ENCODE data around the gene PDE4D. TPM values are rescaled to one million over a fixed set of nuclear protein-coding genes. Genes with fewer than 3 reads are reported as not detected.

PDE4D gene
- polyA plus RNA-seq, 1 donor (not counting 4 experiments of a cell fraction or from before 2014, with no cell fraction given): 3.6 TPM

DNA sequence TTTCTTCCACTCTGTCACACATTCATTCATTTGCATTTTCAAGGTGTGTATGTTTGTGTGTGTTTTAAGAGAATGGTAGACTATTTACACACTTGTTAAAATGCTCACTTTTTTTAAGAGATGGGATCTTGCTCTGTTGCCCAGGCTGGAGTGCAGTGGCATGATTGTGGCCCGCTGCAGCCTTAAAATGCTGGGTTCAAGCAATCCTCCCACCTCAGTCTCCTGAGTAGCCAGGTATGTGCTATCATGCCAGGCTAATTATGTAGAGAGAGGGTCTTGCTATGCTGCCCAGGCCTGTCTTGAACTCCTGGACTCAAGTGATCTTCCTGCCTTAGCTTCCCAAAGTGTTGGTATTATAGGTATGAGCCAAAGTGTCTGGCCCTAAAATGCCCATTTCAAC lies 173.5 kb downstream of the PDE4D start:
- TF ChIP-seq EZH2 (IDR thresholded peaks at IDR 0.05; ENCODE audit: low read length): no peak
- TF ChIP-seq, protein P1, sequence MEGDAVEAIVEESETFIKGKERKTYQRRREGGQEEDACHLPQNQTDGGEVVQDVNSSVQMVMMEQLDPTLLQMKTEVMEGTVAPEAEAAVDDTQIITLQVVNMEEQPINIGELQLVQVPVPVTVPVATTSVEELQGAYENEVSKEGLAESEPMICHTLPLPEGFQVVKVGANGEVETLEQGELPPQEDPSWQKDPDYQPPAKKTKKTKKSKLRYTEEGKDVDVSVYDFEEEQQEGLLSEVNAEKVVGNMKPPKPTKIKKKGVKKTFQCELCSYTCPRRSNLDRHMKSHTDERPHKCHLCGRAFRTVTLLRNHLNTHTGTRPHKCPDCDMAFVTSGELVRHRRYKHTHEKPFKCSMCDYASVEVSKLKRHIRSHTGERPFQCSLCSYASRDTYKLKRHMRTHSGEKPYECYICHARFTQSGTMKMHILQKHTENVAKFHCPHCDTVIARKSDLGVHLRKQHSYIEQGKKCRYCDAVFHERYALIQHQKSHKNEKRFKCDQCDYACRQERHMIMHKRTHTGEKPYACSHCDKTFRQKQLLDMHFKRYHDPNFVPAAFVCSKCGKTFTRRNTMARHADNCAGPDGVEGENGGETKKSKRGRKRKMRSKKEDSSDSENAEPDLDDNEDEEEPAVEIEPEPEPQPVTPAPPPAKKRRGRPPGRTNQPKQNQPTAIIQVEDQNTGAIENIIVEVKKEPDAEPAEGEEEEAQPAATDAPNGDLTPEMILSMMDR (optimal IDR thresholded peaks at IDR 0.05 in 1 of 3, IDR thresholded peaks at IDR 0.05 in 1 of 3, conservative IDR thresholded peaks at IDR 0.05 in 1 of 3; ENCODE audit: extremely low read depth in 1 of 3, insufficient read depth in 2 of 3, low read length in 3 of 3): no peak
- no peaks in the 10 kb centered on the region for H3K79me2 ChIP-seq (ENCODE audit: control insufficient read depth, insufficient read depth, low read length)
- H4K20me1 ChIP-seq (ENCODE audit: control insufficient read depth, extremely low read depth, insufficient read depth, low read length): no peaks in the 10 kb centered on the region
- no peaks in the 10 kb centered on the region for H3K9me1 ChIP-seq (ENCODE audit: control insufficient read depth, extremely low read depth, insufficient read depth, low read length)
- no peaks in the 10 kb centered on the region for H3K27me3 ChIP-seq (ENCODE audit: control insufficient read depth, extremely low read depth, insufficient read depth, low read length)
- H3K27ac ChIP-seq (ENCODE audit: control insufficient read depth, insufficient read depth, low read length): no peak overlapping the region
- FAIRE-seq (no peak), DNase-seq (ENCODE audit: low read depth, low spot score) (no peak)
- H3K36me3 ChIP-seq (ENCODE audit: control insufficient read depth in 2 of 2, extremely low read depth in 1 of 2, insufficient read depth in 2 of 2, low read length in 2 of 2): no peaks in the 10 kb centered on the region
- H3K4me2 ChIP-seq (ENCODE audit: control insufficient read depth, extremely low read depth, insufficient read depth, low read depth, low read length): no peak overlapping the region
- peaks cover 16% of the 10 kb centered on the region for H3K4me1 ChIP-seq (ENCODE audit: control insufficient read depth, extremely low read depth, insufficient read depth, low read length)
- H3K9ac ChIP-seq (ENCODE audit: control insufficient read depth, extremely low read depth, insufficient read depth, low read length): no peak overlapping the region
- no peaks in the 10 kb centered on the region for H3K9me3 ChIP-seq (ENCODE audit: control insufficient read depth, low read depth, low read length)
- dilution Hi-C loops (cut with MboI; ENCODE audit: extremely low pct_ligation_motif_present, low sequenced_read_pairs): no loop called here
- H2AFZ ChIP-seq (ENCODE audit: control insufficient read depth, low read length): no peak overlapping the region
- no peak overlapping the region for H3K4me3 ChIP-seq (ENCODE audit: control insufficient read depth in 2 of 3, extremely low read depth in 1 of 3, insufficient read depth in 2 of 3, low read depth in 1 of 3, low read length in 3 of 3)

DNA sequence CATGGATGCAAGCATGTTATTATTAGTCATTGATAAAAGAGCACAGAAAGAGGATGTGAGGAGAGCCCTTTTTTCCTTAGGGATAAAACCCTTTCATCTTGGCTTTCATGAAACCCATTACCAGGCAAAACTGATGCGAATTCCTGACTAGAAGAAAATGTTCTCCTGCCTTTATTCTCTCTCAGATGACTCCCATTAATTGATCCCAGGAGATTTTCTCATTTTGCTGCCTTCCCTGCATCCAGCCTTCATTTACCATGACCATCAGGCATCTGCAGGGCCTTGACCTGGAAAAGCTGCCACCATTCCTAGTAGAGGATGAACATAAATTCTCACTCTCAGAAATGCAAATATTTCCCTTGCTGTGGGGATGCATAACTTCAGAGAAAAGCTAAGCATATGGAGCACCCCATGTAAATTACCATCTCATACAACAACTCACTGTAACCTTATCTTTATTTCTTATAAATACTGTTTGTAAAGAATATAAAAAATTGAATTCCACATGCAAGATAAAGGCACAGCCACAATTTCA lies 176.5 kb downstream of the PDE4D start:
- Histone ChIP-seq H3K79me2 (ENCODE audit: control insufficient read depth, insufficient read depth, low read length) (no peaks in the 10 kb centered on the region), H3K27ac (ENCODE audit: control insufficient read depth, insufficient read depth, low read length) (no peak overlapping the region), H3K9ac (ENCODE audit: control insufficient read depth, extremely low read depth, insufficient read depth, low read length) (no peak overlapping the region), H3K9me3 (ENCODE audit: control insufficient read depth, low read depth, low read length) (peaks cover 4% of the 10 kb centered on the region), H3K27me3 (ENCODE audit: control insufficient read depth, extremely low read depth, insufficient read depth, low read length) (no peaks in the 10 kb centered on the region), H3K4me3 (ENCODE audit: control insufficient read depth in 2 of 3, extremely low read depth in 1 of 3, insufficient read depth in 2 of 3, low read depth in 1 of 3, low read length in 3 of 3) (no peak overlapping the region), H4K20me1 (ENCODE audit: control insufficient read depth, extremely low read depth, insufficient read depth, low read length) (peaks cover 3% of the 10 kb centered on the region), H2AFZ (ENCODE audit: control insufficient read depth, low read length) (no peak overlapping the region), H3K9me1 (ENCODE audit: control insufficient read depth, extremely low read depth, insufficient read depth, low read length) (no peaks in the 10 kb centered on the region), H3K36me3 (ENCODE audit: control insufficient read depth in 2 of 2, extremely low read depth in 1 of 2, insufficient read depth in 2 of 2, low read length in 2 of 2) (no peaks in the 10 kb centered on the region), H3K4me2 (ENCODE audit: control insufficient read depth, extremely low read depth, insufficient read depth, low read depth, low read length) (no peak overlapping the region), H3K4me1 (ENCODE audit: control insufficient read depth, extremely low read depth, insufficient read depth, low read length) (no peaks in the 10 kb centered on the region)
- FAIRE-seq: no peak
- no peak for DNase-seq (ENCODE audit: low read depth, low spot score)
- dilution Hi-C loops (cut with MboI; ENCODE audit: extremely low pct_ligation_motif_present, low sequenced_read_pairs): no loop called here
- no peak for TF ChIP-seq EZH2 (IDR thresholded peaks at IDR 0.05; ENCODE audit: low read length)
- TF ChIP-seq, protein P1 (optimal IDR thresholded peaks at IDR 0.05 in 1 of 3, IDR thresholded peaks at IDR 0.05 in 1 of 3, conservative IDR thresholded peaks at IDR 0.05 in 1 of 3; ENCODE audit: extremely low read depth in 1 of 3, insufficient read depth in 2 of 3, low read length in 3 of 3): no peak
